Transverse colon (tissue), 4 donors: ENCODE measurements around the gene CT45A8.
"Not testable (repeated sequence)": the region's sequence is repeated elsewhere in the genome, so short reads cannot be mapped to it uniquely, and the experiment has no call there.

Experiments used
- CTCF ChIP-seq, 5 experiments: fragments of 200-600 bp in 3 of 5; fragments of 450-650 bp in 2 of 5; sonication (generic) in 3 of 5; IDR thresholded peaks; 1 replicate in 2 of 5; 2 replicates in 3 of 5; pipeline ENCODE4 v1.5.1; 2016 to 2017; ENCODE audit warnings: antibody characterized with exemption in 5 of 5, inconsistent platforms in 3 of 5, mild to moderate bottlenecking in 2 of 5, moderate library complexity in 1 of 5
- EP300 ChIP-seq: sonication (generic); formaldehyde crosslinking; IDR thresholded peaks from one replicate; pipeline ENCODE4 v1.6.1; 2017; ENCODE audit warnings: antibody characterized with exemption, low read depth
- POLR2A ChIP-seq: fragments of 450-650 bp; IDR thresholded peaks from one replicate; pipeline ENCODE4 v1.6.1; 2016; ENCODE audit warnings: antibody characterized with exemption, mild to moderate bottlenecking, moderate library complexity
- POLR2AphosphoS5 ChIP-seq, 3 donors: sonication (generic); formaldehyde crosslinking; IDR thresholded peaks; one replicate each; pipeline ENCODE4 v1.6.1; 2016; ENCODE audit warnings: antibody characterized with exemption in 3 of 3

GRCh38 chrX:135882741-135883140 is 28.4 kb upstream of the CT45A8 start:
- TF ChIP-seq CTCF (IDR thresholded peaks at IDR 0.05); POLR2A; POLR2AphosphoS5 (IDR thresholded peaks at IDR 0.05); EP300: not testable (repeated sequence)
